Measurements from ENCODE around the gene LDHD.

LDHD gene

DNA sequence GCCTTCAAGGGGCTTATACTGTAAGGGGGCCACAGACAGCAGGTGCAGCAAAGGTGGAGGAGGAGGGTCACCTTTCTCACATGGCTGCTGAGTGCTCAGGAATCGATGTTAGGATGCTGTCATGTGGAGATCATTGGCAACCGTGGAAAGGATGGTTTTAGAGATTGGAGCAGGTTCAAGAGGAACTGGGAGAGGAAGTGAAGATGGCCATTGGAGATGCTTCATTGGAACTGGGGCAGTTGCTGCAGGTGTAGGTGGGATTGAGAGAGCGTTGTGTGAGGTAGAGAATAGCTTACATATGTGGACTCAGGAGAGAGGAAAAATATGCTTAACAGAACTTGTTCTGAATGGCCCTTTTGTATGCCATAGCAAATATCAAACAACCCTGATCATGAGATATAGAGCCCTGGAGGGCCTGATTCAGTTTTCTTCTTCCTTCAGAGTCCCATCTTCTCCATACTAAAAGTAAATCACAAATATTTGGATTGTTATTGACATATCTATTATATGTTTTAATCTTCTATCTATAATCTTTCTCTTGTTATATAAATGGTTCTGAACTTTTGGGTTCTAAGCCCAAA, 40.8 kb downstream of the LDHD start:
- H3K4me3 ChIP-seq (IDR thresholded peaks at IDR 0.05; ENCODE audit: insufficient read depth, low read depth, low read length), result no peak overlapping the region
- no peaks in the 10 kb centered on the region for H3K36me3 ChIP-seq (ENCODE audit: insufficient read depth)
- TF ChIP-seq CTCF (conservative IDR thresholded peaks at IDR 0.05; ENCODE audit: low read depth, low read length), result no peak
- H3K27ac ChIP-seq, result no peak overlapping the region
- no peaks in the 10 kb centered on the region for H3K4me1 ChIP-seq (ENCODE audit: low read depth, poor library complexity, severe bottlenecking)
- no peak overlapping the region for H2AFZ ChIP-seq (ENCODE audit: low read depth)
- no peaks in the 10 kb centered on the region for H4K20me1 ChIP-seq (ENCODE audit: insufficient read depth)
- no peak overlapping the region for H3K9ac ChIP-seq
- H3K27me3 ChIP-seq (ENCODE audit: insufficient read depth, low read depth), result no peaks in the 10 kb centered on the region
- no peak overlapping the region for H3K4me2 ChIP-seq
- no peaks in the 10 kb centered on the region for H3K79me2 ChIP-seq (ENCODE audit: insufficient read depth, low read depth)

GRCh38 chr16:75074920-75075687, 41.5 kb downstream of the LDHD start:
- Histone ChIP-seq H3K79me2 (ENCODE audit: insufficient read depth, low read depth) (no peaks in the 10 kb centered on the region), H3K27ac (no peak overlapping the region), H4K20me1 (ENCODE audit: insufficient read depth) (no peaks in the 10 kb centered on the region), H3K27me3 (ENCODE audit: insufficient read depth, low read depth) (no peaks in the 10 kb centered on the region), H3K9ac (no peak overlapping the region), H3K4me3 (IDR thresholded peaks at IDR 0.05; ENCODE audit: insufficient read depth, low read depth, low read length) (no peak overlapping the region), H3K4me1 (ENCODE audit: low read depth, poor library complexity, severe bottlenecking) (no peaks in the 10 kb centered on the region), H3K36me3 (ENCODE audit: insufficient read depth) (no peaks in the 10 kb centered on the region), H2AFZ (ENCODE audit: low read depth) (no peak overlapping the region), H3K4me2 (no peak overlapping the region)
- no peak for TF ChIP-seq CTCF (conservative IDR thresholded peaks at IDR 0.05; ENCODE audit: low read depth, low read length)

DNA sequence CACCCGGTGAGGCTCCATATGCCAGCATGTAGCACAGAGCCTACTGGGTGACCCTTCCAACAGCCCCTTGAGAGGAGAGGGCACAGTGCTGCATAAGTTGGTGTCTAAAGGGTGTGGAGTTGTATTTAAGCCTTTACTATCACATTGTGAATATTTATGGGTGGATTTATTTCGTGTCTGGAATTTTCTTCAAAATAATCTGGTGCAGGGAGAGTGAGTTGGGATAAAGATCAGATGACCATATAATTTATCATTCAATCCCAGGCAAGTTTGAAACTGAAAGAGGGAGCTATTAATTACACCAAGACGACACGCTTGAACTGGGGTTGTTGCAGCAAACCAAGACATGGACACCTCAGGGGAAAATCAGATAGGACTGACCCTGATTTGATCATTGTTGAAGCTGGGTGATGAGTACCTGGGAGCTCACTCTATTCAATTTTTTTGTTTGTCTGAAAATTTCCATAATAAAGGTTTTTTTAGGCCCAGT, 42.2 kb downstream of the LDHD start:
- no peak overlapping the region for H3K27ac ChIP-seq
- no peaks in the 10 kb centered on the region for H4K20me1 ChIP-seq (ENCODE audit: insufficient read depth)
- no peaks in the 10 kb centered on the region for H3K36me3 ChIP-seq (ENCODE audit: insufficient read depth)
- H3K27me3 ChIP-seq (ENCODE audit: insufficient read depth, low read depth), result no peaks in the 10 kb centered on the region
- H3K79me2 ChIP-seq (ENCODE audit: insufficient read depth, low read depth), result no peaks in the 10 kb centered on the region
- no peak for TF ChIP-seq CTCF (conservative IDR thresholded peaks at IDR 0.05; ENCODE audit: low read depth, low read length)
- H3K4me2 ChIP-seq, result no peak overlapping the region
- H3K4me1 ChIP-seq (ENCODE audit: low read depth, poor library complexity, severe bottlenecking), result no peaks in the 10 kb centered on the region
- no peak overlapping the region for H2AFZ ChIP-seq (ENCODE audit: low read depth)
- no peak overlapping the region for H3K9ac ChIP-seq
- H3K4me3 ChIP-seq (IDR thresholded peaks at IDR 0.05; ENCODE audit: insufficient read depth, low read depth, low read length), result no peak overlapping the region

- TF ChIP-seq CTCF (conservative IDR thresholded peaks at IDR 0.05; ENCODE audit: low read depth, low read length), result no peak
- no peaks in the 10 kb centered on the region for H3K27me3 ChIP-seq (ENCODE audit: insufficient read depth, low read depth)
- H2AFZ ChIP-seq (ENCODE audit: low read depth), result no peak overlapping the region
- H3K36me3 ChIP-seq (ENCODE audit: insufficient read depth), result no peaks in the 10 kb centered on the region
- no peaks in the 10 kb centered on the region for H3K4me1 ChIP-seq (ENCODE audit: low read depth, poor library complexity, severe bottlenecking)
- H3K9ac ChIP-seq, result no peak overlapping the region
- no peak overlapping the region for H3K4me3 ChIP-seq (IDR thresholded peaks at IDR 0.05; ENCODE audit: insufficient read depth, low read depth, low read length)
- H3K27ac ChIP-seq, result no peak overlapping the region
- H4K20me1 ChIP-seq (ENCODE audit: insufficient read depth), result no peaks in the 10 kb centered on the region
- no peaks in the 10 kb centered on the region for H3K79me2 ChIP-seq (ENCODE audit: insufficient read depth, low read depth)
- no peak overlapping the region for H3K4me2 ChIP-seq
Observed at GRCh38 chr16:75073545-75074303, 42.9 kb downstream of the LDHD start.
